Testis (tissue), 3 donors: ENCODE measurements around the gene POLD3. TPM values are rescaled to one million over a fixed set of nuclear protein-coding genes. Genes with fewer than 3 reads are reported as not detected.

Experiments
- DNase-seq: peaks from one replicate; pipeline ENCODE4 v3.0.0-alpha.2; 2019
- H3K27ac ChIP-seq, 2 donors: fragments of 200-600 bp; sonication (generic); one replicate each; pipeline ENCODE4 v1.5.1; 2019
- H3K27me3 ChIP-seq: fragments of 200-600 bp; sonication (generic); one replicate; pipeline ENCODE4 v1.5.1; 2019
- H3K36me3 ChIP-seq: fragments of 200-600 bp; sonication (generic); one replicate; pipeline ENCODE4 v1.5.1; 2017; ENCODE audit warnings: low read depth; ENCODE audit errors: missing control alignments
- H3K4me1 ChIP-seq: fragments of 200-600 bp; sonication (generic); one replicate; pipeline ENCODE4 v1.5.1; 2019
- H3K4me3 ChIP-seq, 2 donors: fragments of 200-600 bp; sonication (generic); one replicate each; pipeline ENCODE4 v1.5.1; 2017 to 2019
- H3K9me3 ChIP-seq: fragments of 200-600 bp; sonication (generic); one replicate; pipeline ENCODE4 v1.5.1; 2017
- POLR2A ChIP-seq: fragments of 450-650 bp; IDR thresholded peaks from one replicate; pipeline ENCODE4 v1.6.1; 2017; ENCODE audit warnings: antibody characterized with exemption, mild to moderate bottlenecking, moderate library complexity
- WGBS, 2 donors: methylation state at CpG; one replicate each; pipeline ENCODE4 v1.1.5; 2018; 5-methylcytosine and 5-hydroxymethylcytosine counted together
- intact Hi-C: fragments of 100-400 bp; cut with DNase I; formaldehyde crosslinking; loops from one replicate; pipeline ENCODE4 v1.15.1; 2023; ENCODE audit warnings: low total_unique reads
- polyA plus RNA-seq: library from polyadenylated mRNA; stranded (reverse); fragments of 350-450 nt; fragmentation: Illumina TruSeq; extraction: RNeasy Lipid Tissue Mini Kit (QIAGEN cat#74804); gene quantifications from one replicate; pipeline ENCODE4 v1.2.3, GENCODE V29; 2014; ENCODE audit warnings: low read depth, low replicate concordance; ENCODE audit not compliant: insufficient read depth
- total RNA-seq, 2 donors: library from RNA; depleted of rRNA; stranded (reverse); fragments of >200 nt; gene quantifications; one replicate each; pipeline ENCODE4 v1.2.3, GENCODE V29; 2016
- TF ChIP-seq, protein P1 (sequence below), 3 experiments: fragments of 450-650 bp in 2 of 3; fragments of 200-600 bp in 1 of 3; sonication (generic) in 1 of 3; IDR thresholded peaks; one replicate each; pipeline ENCODE4 v1.5.1; 2016 to 2019; ENCODE audit warnings: antibody characterized with exemption in 3 of 3, mild to moderate bottlenecking in 2 of 3, moderate library complexity in 1 of 3

Gene POLD3
- total and polyA plus RNA-seq, 3 donors from 2014 or later = 25.2 to 36.3 (median 32.9) TPM

DNA sequence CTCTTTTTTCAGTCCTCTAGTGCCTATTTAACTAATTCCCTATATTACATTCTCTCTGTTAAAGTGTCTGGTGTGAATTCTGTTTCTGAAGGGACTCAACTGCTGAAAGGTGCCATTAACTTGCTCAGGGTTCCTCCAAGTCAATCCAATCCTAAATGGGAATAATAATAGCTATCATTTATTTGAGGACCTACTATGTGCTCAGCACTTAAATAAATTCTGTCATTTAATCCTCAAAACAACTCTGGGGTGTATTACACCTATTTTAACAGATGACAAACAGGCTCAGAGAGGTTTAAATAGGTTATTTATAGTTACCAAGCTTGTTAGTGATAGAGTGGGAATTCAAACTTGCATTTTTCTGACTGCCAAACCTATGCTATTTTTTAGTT lies 40.6 kb upstream of the POLD3 start:
- Histone ChIP-seq H3K27ac (no peak overlapping the region), H3K4me1 (no peaks in the 10 kb centered on the region), H3K4me3 (no peak overlapping the region), H3K9me3 (no peaks in the 10 kb centered on the region), H3K36me3 (no peaks in the 10 kb centered on the region), H3K27me3 (no peaks in the 10 kb centered on the region)
- intact Hi-C loops = no loop called here
- TF ChIP-seq, protein P1, sequence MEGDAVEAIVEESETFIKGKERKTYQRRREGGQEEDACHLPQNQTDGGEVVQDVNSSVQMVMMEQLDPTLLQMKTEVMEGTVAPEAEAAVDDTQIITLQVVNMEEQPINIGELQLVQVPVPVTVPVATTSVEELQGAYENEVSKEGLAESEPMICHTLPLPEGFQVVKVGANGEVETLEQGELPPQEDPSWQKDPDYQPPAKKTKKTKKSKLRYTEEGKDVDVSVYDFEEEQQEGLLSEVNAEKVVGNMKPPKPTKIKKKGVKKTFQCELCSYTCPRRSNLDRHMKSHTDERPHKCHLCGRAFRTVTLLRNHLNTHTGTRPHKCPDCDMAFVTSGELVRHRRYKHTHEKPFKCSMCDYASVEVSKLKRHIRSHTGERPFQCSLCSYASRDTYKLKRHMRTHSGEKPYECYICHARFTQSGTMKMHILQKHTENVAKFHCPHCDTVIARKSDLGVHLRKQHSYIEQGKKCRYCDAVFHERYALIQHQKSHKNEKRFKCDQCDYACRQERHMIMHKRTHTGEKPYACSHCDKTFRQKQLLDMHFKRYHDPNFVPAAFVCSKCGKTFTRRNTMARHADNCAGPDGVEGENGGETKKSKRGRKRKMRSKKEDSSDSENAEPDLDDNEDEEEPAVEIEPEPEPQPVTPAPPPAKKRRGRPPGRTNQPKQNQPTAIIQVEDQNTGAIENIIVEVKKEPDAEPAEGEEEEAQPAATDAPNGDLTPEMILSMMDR (IDR thresholded peaks at IDR 0.05) = no peak
- no peak for TF ChIP-seq POLR2A
- no peak for DNase-seq

- no peaks in the 10 kb centered on the region for H3K27me3 ChIP-seq
- no peak for TF ChIP-seq POLR2A
- TF ChIP-seq, protein P1 (IDR thresholded peaks at IDR 0.05) = no peak
- H3K4me3 ChIP-seq = no peak overlapping the region
- no peak overlapping the region for H3K27ac ChIP-seq
- no peaks in the 10 kb centered on the region for H3K9me3 ChIP-seq
- no peaks in the 10 kb centered on the region for H3K4me1 ChIP-seq
- WGBS, 2 donors = 89 to 94% methylated on average over 3 of the region's 3 CpGs
- DNase-seq = no peak
- intact Hi-C loops = no loop called here
- H3K36me3 ChIP-seq = no peaks in the 10 kb centered on the region
These were observed 34.9 kb upstream of the POLD3 start for GRCh38 chr11:74557526-74557925.

- 80 to 82% methylated on average over 7 of the region's 7 CpGs for WGBS, 2 donors
- DNase-seq = no peak
- H3K27ac ChIP-seq = no peak overlapping the region
- no peaks in the 10 kb centered on the region for H3K9me3 ChIP-seq
- TF ChIP-seq POLR2A = no peak
- TF ChIP-seq, protein P1 (IDR thresholded peaks at IDR 0.05) = no peak
- no peaks in the 10 kb centered on the region for H3K27me3 ChIP-seq
- intact Hi-C loops = no loop called here
- no peaks in the 10 kb centered on the region for H3K4me1 ChIP-seq
- no peaks in the 10 kb centered on the region for H3K36me3 ChIP-seq
- H3K4me3 ChIP-seq = no peak overlapping the region
These were observed 33.1 kb upstream of the POLD3 start for GRCh38 chr11:74559110-74559933.

DNA sequence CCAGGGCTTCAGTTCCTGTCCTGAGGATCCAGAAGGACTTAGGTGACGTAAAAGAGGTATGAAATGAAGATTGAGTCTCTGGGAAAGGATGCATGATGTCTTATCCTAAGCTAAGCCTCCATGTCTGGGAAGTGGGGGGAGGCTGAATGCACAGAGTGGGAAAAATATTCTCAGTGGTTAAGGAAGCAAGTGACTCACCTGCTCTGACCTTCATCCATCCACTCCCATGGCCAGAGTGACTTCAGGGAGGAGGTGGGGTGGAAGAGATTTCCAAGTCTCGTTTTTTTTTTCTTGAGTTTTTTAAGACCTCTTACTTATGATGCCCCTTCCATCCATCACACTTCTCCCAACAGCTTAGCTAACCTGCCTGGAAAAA lies 32.5 kb upstream of the POLD3 start:
- TF ChIP-seq, protein P1 (IDR thresholded peaks at IDR 0.05) = no peak
- no peak for TF ChIP-seq POLR2A

More for the DNA sequence above, 32.5 kb upstream of the POLD3 start:
- no peak for DNase-seq
- no peaks in the 10 kb centered on the region for H3K36me3 ChIP-seq
- no peak overlapping the region for H3K4me3 ChIP-seq
- H3K27me3 ChIP-seq = no peaks in the 10 kb centered on the region
- H3K4me1 ChIP-seq = no peaks in the 10 kb centered on the region
- intact Hi-C loops = no loop called here
- WGBS, 2 donors = 79 to 85% methylated on average over 2 of the region's 2 CpGs
- no peaks in the 10 kb centered on the region for H3K9me3 ChIP-seq
- no peak overlapping the region for H3K27ac ChIP-seq
